ENCODE data around the gene DGKH.

DNA sequence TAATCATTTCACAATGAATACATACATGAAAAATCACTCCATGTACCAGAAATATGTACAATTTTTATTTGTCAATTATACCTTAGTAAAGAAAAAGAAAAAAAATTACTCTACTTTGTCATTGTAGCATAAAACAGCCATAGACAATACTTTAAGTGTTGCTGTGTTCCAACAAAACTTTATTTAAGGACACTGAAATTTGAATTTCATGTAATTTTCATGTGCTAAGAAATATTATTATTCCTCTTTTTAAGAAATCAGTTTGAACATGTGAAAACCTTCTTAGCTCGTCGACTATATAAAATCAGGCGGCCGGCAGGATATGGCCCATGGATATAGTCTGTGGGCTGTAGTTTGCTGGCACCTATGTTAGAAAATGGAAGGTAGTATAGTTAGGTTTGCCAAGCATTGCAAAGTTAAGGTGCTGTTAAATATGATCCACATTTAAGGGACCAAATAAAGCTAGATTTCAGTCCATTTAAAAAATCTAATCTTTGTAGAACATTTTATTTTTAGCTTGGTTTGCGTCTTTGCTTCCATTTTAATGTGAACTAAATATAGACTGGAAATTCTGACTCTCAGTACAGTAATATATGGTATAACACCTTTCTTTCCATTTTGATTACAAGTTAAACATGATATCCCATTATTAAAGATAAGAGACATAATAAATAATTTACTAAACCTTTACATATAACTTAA, 6.5 kb downstream of the DGKH start:
- TF ChIP-seq, protein P1, sequence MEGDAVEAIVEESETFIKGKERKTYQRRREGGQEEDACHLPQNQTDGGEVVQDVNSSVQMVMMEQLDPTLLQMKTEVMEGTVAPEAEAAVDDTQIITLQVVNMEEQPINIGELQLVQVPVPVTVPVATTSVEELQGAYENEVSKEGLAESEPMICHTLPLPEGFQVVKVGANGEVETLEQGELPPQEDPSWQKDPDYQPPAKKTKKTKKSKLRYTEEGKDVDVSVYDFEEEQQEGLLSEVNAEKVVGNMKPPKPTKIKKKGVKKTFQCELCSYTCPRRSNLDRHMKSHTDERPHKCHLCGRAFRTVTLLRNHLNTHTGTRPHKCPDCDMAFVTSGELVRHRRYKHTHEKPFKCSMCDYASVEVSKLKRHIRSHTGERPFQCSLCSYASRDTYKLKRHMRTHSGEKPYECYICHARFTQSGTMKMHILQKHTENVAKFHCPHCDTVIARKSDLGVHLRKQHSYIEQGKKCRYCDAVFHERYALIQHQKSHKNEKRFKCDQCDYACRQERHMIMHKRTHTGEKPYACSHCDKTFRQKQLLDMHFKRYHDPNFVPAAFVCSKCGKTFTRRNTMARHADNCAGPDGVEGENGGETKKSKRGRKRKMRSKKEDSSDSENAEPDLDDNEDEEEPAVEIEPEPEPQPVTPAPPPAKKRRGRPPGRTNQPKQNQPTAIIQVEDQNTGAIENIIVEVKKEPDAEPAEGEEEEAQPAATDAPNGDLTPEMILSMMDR (IDR thresholded peaks at IDR 0.05; ENCODE audit: poor library complexity) = no peak
- TF ChIP-seq EZH2 (IDR thresholded peaks at IDR 0.05; ENCODE audit: borderline replicate concordance) = no peak
